Measurements from ENCODE around the gene HAPSTR1.

The HAPSTR1 gene

DNA sequence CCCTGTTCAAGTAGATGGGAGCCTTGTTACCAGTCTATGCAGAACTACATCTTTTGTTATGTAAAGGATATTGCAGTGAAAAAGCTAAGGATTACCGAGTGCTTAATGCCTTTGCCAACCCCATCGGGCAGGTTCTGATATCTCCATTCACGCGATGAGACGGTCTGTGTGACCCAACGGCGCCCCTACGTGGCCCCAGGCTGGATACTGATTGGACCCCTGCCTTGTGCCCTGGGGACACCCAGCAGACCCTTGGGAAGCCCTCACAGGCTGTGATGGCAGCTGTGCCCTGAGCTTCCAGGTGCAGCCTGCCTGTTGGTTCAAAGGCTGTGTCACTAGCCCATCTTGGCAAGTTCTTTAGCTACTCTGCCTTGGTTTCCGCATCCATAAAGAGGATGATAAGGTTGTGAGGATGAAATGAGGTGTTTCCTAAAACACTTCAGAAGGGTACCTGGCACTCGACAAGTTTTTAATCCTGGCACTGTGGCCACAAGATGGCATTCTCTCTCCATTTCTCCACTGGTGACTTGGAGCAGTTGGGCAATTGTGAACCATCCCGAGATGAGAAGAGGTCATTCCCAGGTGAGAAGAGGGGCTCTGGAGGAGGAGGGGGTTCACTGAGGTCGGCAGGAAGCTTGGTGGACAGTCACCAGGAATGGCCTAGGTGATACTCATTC lies 33.6 kb downstream of the HAPSTR1 start:
- DNase-seq = no peak

DNA sequence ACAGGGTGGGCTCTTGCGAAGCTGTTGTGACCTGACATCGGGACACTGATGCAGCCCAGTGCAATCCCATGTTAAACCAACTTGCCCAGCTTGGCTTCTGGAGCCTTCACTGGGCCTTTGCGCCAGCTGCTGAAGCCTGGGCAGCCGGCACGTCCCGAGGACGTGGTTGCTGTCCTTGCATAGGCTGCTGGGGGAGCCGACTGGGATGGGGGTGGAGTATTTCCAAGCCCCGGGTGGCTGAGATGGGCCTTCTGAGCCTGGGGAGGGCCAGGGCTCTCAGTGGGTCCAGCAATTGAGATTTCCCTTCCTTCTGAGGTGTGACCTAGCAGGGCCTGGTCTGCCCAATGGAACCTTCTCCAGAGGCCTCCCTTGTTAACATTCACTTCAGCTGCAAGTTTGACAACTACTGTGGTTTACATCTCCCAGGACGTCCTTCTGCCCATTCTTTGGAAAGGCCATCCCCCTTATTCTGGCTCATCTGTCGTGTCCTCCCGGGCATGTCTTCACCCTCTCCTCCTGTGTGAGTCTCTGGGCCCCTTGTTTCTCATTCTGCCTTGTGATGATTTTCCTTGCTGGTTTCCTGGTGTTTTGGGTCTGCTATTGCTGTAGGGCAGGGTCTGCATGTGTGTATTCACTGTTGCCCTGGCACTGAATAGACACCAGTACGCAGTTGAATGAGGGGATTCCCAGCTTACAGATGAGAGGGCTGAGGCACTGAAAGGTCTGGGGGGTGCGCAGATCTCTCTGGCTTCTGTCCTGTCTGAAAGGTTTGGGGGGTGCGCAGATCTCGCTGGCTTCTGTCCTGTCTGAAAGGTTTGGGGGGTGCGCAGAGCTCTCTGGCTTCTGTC lies 34.4 kb downstream of the HAPSTR1 start:
- DNase-seq = no peak

GRCh38 chr16:9126609-9127008 lies 35.2 kb downstream of the HAPSTR1 start:
- no peak for DNase-seq

- no peak for DNase-seq
Observed at GRCh38 chr16:9128346-9129342, 37.2 kb downstream of the HAPSTR1 start.

GRCh38 chr16:9134306-9134705 lies 42.9 kb downstream of the HAPSTR1 start:
- no peak for DNase-seq

- peak; percentile 35 for DNase-seq
Observed at GRCh38 chr16:9134739-9135138, 43.3 kb downstream of the HAPSTR1 start.

GRCh38 chr16:9135797-9136196 lies 44.4 kb downstream of the HAPSTR1 start:
- DNase-seq = no peak

- no peak for DNase-seq
Observed at GRCh38 chr16:9136596-9136995, 45.2 kb downstream of the HAPSTR1 start.

DNA sequence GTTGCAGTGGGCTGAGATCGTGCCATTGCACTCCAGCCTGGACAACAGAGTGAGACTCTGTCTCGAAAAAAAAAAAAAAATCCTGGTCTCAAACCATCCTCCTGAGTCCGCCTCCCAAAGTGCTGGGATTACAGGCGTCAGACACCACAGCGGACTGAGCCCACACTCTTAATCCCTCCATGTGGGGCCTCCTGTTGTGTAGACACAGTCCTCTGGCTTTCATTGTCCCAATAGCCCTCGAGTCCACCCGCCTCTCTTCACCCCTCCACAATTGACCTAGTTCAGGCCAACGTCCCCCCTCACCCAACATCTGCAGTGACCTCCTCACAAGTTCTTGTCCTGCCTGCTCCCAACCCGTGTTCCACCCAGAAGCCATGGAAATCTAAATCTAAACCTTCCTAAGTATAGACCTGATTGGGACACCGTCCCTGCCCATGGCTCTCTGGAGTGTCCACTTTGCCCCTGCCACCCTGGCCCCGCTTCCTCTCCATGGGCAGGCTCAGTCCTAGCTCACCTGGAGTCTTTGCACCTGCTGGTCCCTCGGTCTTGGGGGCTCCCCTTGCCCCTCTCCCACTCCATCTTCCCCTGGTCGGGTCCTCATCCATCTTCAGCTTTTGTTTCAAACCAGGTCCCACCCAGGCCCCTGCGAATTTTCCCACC lies 46.7 kb downstream of the HAPSTR1 start:
- no peak for DNase-seq

DNA sequence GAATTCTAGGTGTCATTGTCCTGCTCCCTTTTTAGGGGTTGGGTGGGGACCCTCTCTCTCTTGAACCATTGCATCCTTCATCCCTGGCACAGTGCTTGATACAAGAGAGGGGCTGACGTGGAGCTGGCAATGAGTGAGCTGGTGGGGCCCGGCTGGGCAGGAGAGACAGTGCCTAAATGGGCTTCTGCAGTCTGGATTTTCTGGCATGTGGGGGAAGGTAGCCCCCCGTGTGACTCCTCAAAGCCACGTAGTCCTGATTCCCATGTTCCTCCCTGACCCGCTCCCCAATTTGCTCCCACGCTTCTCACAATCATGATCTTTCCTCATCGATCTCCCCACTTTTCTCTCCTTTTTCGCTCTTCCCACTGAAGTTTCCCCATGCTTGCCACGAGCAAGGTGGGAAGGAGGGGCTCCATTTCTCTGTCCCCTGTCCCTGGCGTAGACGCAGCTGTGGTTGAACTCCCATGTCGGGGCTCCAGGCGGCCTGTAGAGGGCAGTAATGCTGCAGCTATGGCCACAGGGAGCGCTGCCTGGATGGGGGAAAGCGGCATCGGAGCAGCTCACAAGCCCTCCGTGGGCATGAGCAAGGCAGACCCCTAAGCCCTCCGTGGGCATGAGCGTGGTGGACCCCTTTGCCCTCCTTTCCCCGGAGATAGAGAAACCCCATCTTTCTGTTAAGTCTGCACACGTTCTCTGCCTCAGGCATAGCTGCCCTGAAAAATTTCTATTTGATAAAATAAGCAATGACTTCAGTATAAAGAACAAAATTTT lies 47.5 kb downstream of the HAPSTR1 start:
- DNase-seq = peak; percentile 58

- DNase-seq = peak; percentile 22
Observed at GRCh38 chr16:9139965-9140364, 48.5 kb downstream of the HAPSTR1 start.

Measured in inflammatory macrophage treated with lipopolysaccharide for 4 hours (primary cell).